ENCODE results near the gene IDH1. TPM values are rescaled to one million over a fixed set of nuclear protein-coding genes. Genes with fewer than 3 reads are reported as not detected.
"Not testable (repeated sequence)": the region's sequence is repeated elsewhere in the genome, so short reads cannot be mapped to it uniquely, and the experiment has no call there.

IDH1 gene
- total RNA-seq, 2 experiments from 2014 or later = 21.1 to 23.7 TPM

- POLR2A ChIA-PET = no interaction called here
- H3K9me3 Mint-ChIP-seq (ENCODE audit: low read depth) = no peaks in the 10 kb centered on the region
- no peak overlapping the region for H3K27ac Mint-ChIP-seq
- intact Hi-C loops (cut with DNase I, micrococcal nuclease) = no loop called here
- H3K4me1 Mint-ChIP-seq = peaks cover 10% of the 10 kb centered on the region
- no peak for ATAC-seq
- peaks cover 38% of the 10 kb centered on the region for H3K36me3 Mint-ChIP-seq (ENCODE audit: low read depth)
- CTCF ChIA-PET = interaction anchor here (1.6 kb wide), 1 partner anchor 73 kb away, joined by 3 read pairs; no protein-coding TSS in a partner anchor
- H3K4me3 Mint-ChIP-seq = no peak overlapping the region
- no peaks in the 10 kb centered on the region for H3K27me3 Mint-ChIP-seq
- no peak for DNase-seq
Measured at GRCh38 chr2:208248601-208249000, 6.3 kb downstream of the IDH1 start.

- Mint-ChIP-seq H3K4me1 (no peaks in the 10 kb centered on the region), H3K27me3 (no peaks in the 10 kb centered on the region), H3K36me3 (ENCODE audit: low read depth) (peaks cover 30% of the 10 kb centered on the region), H3K9me3 (ENCODE audit: low read depth) (no peaks in the 10 kb centered on the region), H3K27ac (no peak overlapping the region), H3K4me3 (no peak overlapping the region)
- no peak for DNase-seq
- intact Hi-C loops (cut with DNase I, micrococcal nuclease) = no loop called here
- no peak for ATAC-seq
- ChIA-PET CTCF (no interaction called here), POLR2A (no interaction called here)
Measured at GRCh38 chr2:208245746-208246145, 9.1 kb downstream of the IDH1 start.

GRCh38 chr2:208244422-208244821, 10.4 kb downstream of the IDH1 start:
- intact Hi-C loops (cut with DNase I, micrococcal nuclease) = no loop called here
- no peaks in the 10 kb centered on the region for H3K9me3 Mint-ChIP-seq (ENCODE audit: low read depth)
- ATAC-seq (no peak), DNase-seq (no peak)
- H3K4me3 Mint-ChIP-seq = no peak overlapping the region
- H3K36me3 Mint-ChIP-seq (ENCODE audit: low read depth) = peaks cover 25% of the 10 kb centered on the region
- no peaks in the 10 kb centered on the region for H3K4me1 Mint-ChIP-seq
- H3K27me3 Mint-ChIP-seq = no peaks in the 10 kb centered on the region
- CTCF ChIA-PET = no interaction called here
- POLR2A ChIA-PET = no interaction called here
- no peak overlapping the region for H3K27ac Mint-ChIP-seq

GRCh38 chr2:208240619-208241209, 14.2 kb downstream of the IDH1 start:
- no peaks in the 10 kb centered on the region for H3K27me3 Mint-ChIP-seq
- POLR2A ChIA-PET = no interaction called here
- intact Hi-C loops (cut with DNase I, micrococcal nuclease) = no loop called here
- DNase-seq (no peak), ATAC-seq (no peak)
- H3K4me3 Mint-ChIP-seq = no peak overlapping the region
- no peaks in the 10 kb centered on the region for H3K4me1 Mint-ChIP-seq
- H3K9me3 Mint-ChIP-seq (ENCODE audit: low read depth) = peaks cover 2% of the 10 kb centered on the region
- CTCF ChIA-PET = interaction anchor here (0.8 kb wide), 1 partner anchor 620 kb away, joined by 3 read pairs; no protein-coding TSS in a partner anchor
- H3K36me3 Mint-ChIP-seq (ENCODE audit: low read depth) = peaks cover 27% of the 10 kb centered on the region
- no peak overlapping the region for H3K27ac Mint-ChIP-seq

- intact Hi-C loops (cut with DNase I, micrococcal nuclease) = no loop called here
- no peak for DNase-seq
- Mint-ChIP-seq H3K9me3 (ENCODE audit: low read depth) (peaks cover 2% of the 10 kb centered on the region), H3K4me3 (no peak overlapping the region), H3K4me1 (no peaks in the 10 kb centered on the region), H3K27ac (no peak overlapping the region), H3K36me3 (ENCODE audit: low read depth) (peaks cover 35% of the 10 kb centered on the region), H3K27me3 (no peaks in the 10 kb centered on the region)
- ChIA-PET POLR2A (no interaction called here), CTCF (no interaction called here)
- no peak for ATAC-seq
Measured at GRCh38 chr2:208239770-208240493, 14.9 kb downstream of the IDH1 start.

GRCh38 chr2:208235860-208236259, 19.0 kb downstream of the IDH1 start:
- Mint-ChIP-seq H3K36me3 (ENCODE audit: low read depth) (peaks cover 30% of the 10 kb centered on the region), H3K27ac (no peak overlapping the region), H3K4me1 (no peaks in the 10 kb centered on the region), H3K4me3 (no peak overlapping the region), H3K9me3 (ENCODE audit: low read depth) (peaks cover 9% of the 10 kb centered on the region), H3K27me3 (no peaks in the 10 kb centered on the region)
- intact Hi-C loops (cut with DNase I, micrococcal nuclease) = no loop called here
- ChIA-PET CTCF (no interaction called here), POLR2A (no interaction called here)
- ATAC-seq (no peak), DNase-seq (no peak)

GRCh38 chr2:208234786-208235185, 20.1 kb downstream of the IDH1 start:
- no peak for ATAC-seq
- Mint-ChIP-seq H3K27me3 (no peaks in the 10 kb centered on the region), H3K9me3 (ENCODE audit: low read depth) (peaks cover 9% of the 10 kb centered on the region), H3K4me1 (no peaks in the 10 kb centered on the region), H3K36me3 (ENCODE audit: low read depth) (peaks cover 26% of the 10 kb centered on the region), H3K4me3 (no peak overlapping the region), H3K27ac (no peak overlapping the region)
- POLR2A ChIA-PET = no interaction called here
- DNase-seq = no peak
- intact Hi-C loops (cut with DNase I, micrococcal nuclease) = no loop called here
- CTCF ChIA-PET = no interaction called here

- no peaks in the 10 kb centered on the region for H3K27me3 Mint-ChIP-seq
- ChIA-PET POLR2A (no interaction called here), CTCF (interaction anchor here (0.7 kb wide), 1 partner anchor 1368 kb away, joined by 3 read pairs; no protein-coding TSS in a partner anchor)
- DNase-seq = no peak
- intact Hi-C loops (cut with DNase I, micrococcal nuclease) = no loop called here
- no peak for ATAC-seq
- H3K4me3 Mint-ChIP-seq = no peak overlapping the region
- H3K4me1 Mint-ChIP-seq = no peaks in the 10 kb centered on the region
- H3K27ac Mint-ChIP-seq = no peak overlapping the region
- peaks cover 7% of the 10 kb centered on the region for H3K9me3 Mint-ChIP-seq (ENCODE audit: low read depth)
- no peaks in the 10 kb centered on the region for H3K36me3 Mint-ChIP-seq (ENCODE audit: low read depth)
Measured at GRCh38 chr2:208228476-208228875, 26.4 kb downstream of the IDH1 start.

- H3K9me3 Mint-ChIP-seq (ENCODE audit: low read depth) = peaks cover 7% of the 10 kb centered on the region
- no peak overlapping the region for H3K4me3 Mint-ChIP-seq
- ChIA-PET POLR2A (no interaction called here), CTCF (interaction anchor here (0.9 kb wide), 1 partner anchor 27 kb away, joined by 5 read pairs; the partner anchor contains the start of gene IDH1)
- H3K27me3 Mint-ChIP-seq = no peaks in the 10 kb centered on the region
- no peak overlapping the region for H3K27ac Mint-ChIP-seq
- intact Hi-C loops (cut with DNase I, micrococcal nuclease) = no loop called here
- no peak for ATAC-seq
- no peaks in the 10 kb centered on the region for H3K36me3 Mint-ChIP-seq (ENCODE audit: low read depth)
- H3K4me1 Mint-ChIP-seq = no peaks in the 10 kb centered on the region
- DNase-seq = no peak
Measured at GRCh38 chr2:208227581-208228232, 27.2 kb downstream of the IDH1 start.

- ATAC-seq (no peak), DNase-seq (no peak)
- Mint-ChIP-seq H3K27ac (no peak overlapping the region), H3K9me3 (ENCODE audit: low read depth) (peaks cover 8% of the 10 kb centered on the region), H3K4me3 (no peak overlapping the region), H3K36me3 (ENCODE audit: low read depth) (no peaks in the 10 kb centered on the region), H3K4me1 (no peaks in the 10 kb centered on the region), H3K27me3 (no peaks in the 10 kb centered on the region)
- intact Hi-C loops (cut with DNase I, micrococcal nuclease) = no loop called here
- POLR2A ChIA-PET = no interaction called here
- CTCF ChIA-PET = no interaction called here
Measured at GRCh38 chr2:208224802-208225201, 30.1 kb downstream of the IDH1 start.

GRCh38 chr2:208222351-208222750, 32.5 kb downstream of the IDH1 start:
- CTCF ChIA-PET = interaction anchor here (0.7 kb wide), 1 partner anchor 277 kb away, joined by 3 read pairs; no protein-coding TSS in a partner anchor
- POLR2A ChIA-PET = no interaction called here
- no peaks in the 10 kb centered on the region for H3K27me3 Mint-ChIP-seq
- H3K4me3 Mint-ChIP-seq = no peak overlapping the region
- no peak for DNase-seq
- ATAC-seq = no peak
- no peaks in the 10 kb centered on the region for H3K4me1 Mint-ChIP-seq
- H3K36me3 Mint-ChIP-seq (ENCODE audit: low read depth) = no peaks in the 10 kb centered on the region
- intact Hi-C loops (cut with DNase I, micrococcal nuclease) = no loop called here
- H3K9me3 Mint-ChIP-seq (ENCODE audit: low read depth) = peaks cover 10% of the 10 kb centered on the region
- H3K27ac Mint-ChIP-seq = no peak overlapping the region

GRCh38 chr2:208221873-208222272, 33.0 kb downstream of the IDH1 start:
- CTCF ChIA-PET = interaction anchor here (0.7 kb wide), 1 partner anchor 278 kb away, joined by 3 read pairs; no protein-coding TSS in a partner anchor
- H3K27me3 Mint-ChIP-seq; H3K4me3 Mint-ChIP-seq; POLR2A ChIA-PET; ATAC-seq; H3K36me3 Mint-ChIP-seq (ENCODE audit: low read depth); intact Hi-C loops (cut with DNase I, micrococcal nuclease); H3K9me3 Mint-ChIP-seq (ENCODE audit: low read depth); DNase-seq; H3K4me1 Mint-ChIP-seq; H3K27ac Mint-ChIP-seq: not testable (repeated sequence)

Data from activated CD4-positive, alpha-beta T cell treated with anti-CD3 and anti-CD28 coated beads for 36 hours (primary cell).